DOHH2 (cell line): Measurements from ENCODE around the gene KRT12.

Source experiments
- EZH2phosphoT487 ChIP-seq: fragments of 200-600 bp; sonication (generic); IDR thresholded peaks from 2 replicates; pipeline ENCODE4 v1.6.1; 2017; ENCODE audit warnings: borderline replicate concordance, mild to moderate bottlenecking, antibody characterized with exemption, low read length, moderate library complexity, mixed read lengths
- TF ChIP-seq, protein P1 (sequence below): fragments of 200-600 bp; sonication (generic); IDR thresholded peaks from one replicate; pipeline ENCODE4 v1.5.1; 2014; ENCODE audit warnings: antibody characterized with exemption, mild to moderate bottlenecking, low read depth, low read length; ENCODE audit not compliant: poor library complexity, severe bottlenecking

GRCh38 chr17:40843242-40843641 lies 23.8 kb downstream of the KRT12 start:
- TF ChIP-seq, protein P1, sequence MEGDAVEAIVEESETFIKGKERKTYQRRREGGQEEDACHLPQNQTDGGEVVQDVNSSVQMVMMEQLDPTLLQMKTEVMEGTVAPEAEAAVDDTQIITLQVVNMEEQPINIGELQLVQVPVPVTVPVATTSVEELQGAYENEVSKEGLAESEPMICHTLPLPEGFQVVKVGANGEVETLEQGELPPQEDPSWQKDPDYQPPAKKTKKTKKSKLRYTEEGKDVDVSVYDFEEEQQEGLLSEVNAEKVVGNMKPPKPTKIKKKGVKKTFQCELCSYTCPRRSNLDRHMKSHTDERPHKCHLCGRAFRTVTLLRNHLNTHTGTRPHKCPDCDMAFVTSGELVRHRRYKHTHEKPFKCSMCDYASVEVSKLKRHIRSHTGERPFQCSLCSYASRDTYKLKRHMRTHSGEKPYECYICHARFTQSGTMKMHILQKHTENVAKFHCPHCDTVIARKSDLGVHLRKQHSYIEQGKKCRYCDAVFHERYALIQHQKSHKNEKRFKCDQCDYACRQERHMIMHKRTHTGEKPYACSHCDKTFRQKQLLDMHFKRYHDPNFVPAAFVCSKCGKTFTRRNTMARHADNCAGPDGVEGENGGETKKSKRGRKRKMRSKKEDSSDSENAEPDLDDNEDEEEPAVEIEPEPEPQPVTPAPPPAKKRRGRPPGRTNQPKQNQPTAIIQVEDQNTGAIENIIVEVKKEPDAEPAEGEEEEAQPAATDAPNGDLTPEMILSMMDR, result no peak
- TF ChIP-seq EZH2phosphoT487, result no peak
